ENCODE results near the gene RB1. TPM values are rescaled to one million over a fixed set of nuclear protein-coding genes. Genes with fewer than 3 reads are reported as not detected.

Gene RB1
- total and polyA plus RNA-seq, 2 experiments from 2014 or later: 19.5 to 22.3 TPM

DNA sequence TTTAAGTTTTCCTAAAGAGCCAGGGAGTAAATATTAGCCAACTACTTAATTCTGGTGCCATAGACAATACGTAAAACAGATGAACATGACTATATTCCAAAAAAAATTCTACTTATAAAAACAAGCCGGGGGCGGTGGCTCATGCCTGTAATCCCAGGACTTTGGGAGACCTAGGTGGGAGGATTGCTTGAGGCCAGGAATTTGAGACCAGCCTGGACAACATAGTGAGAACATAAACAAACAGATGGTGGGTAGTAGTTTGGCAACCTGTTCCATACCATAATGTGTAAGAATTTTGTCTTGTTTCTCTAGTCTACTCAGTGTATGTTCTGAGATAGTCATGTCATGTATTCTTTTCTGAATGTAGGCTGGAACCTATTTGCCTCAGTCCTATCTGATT lies 45.1 kb upstream of the RB1 start:
- H3K27ac Mint-ChIP-seq: no peak overlapping the region
- H3K4me2 ChIP-seq: no peak overlapping the region
- H3K79me2 ChIP-seq (replicated peaks; ENCODE audit: insufficient read depth): peaks cover 4% of the 10 kb centered on the region; the same call in 1 of the 2 replicates
- H2AFZ ChIP-seq: no peak overlapping the region
- peaks cover 9% of the 10 kb centered on the region for H3K4me1 Mint-ChIP-seq
- no peaks in the 10 kb centered on the region; the same call in 2 of the 3 replicates for H3K9me3 Mint-ChIP-seq
- DNase-seq (ENCODE audit: low spot score): no peak
- peaks cover 36% of the 10 kb centered on the region; the same call in 1 of the 2 replicates for H3K36me3 ChIP-seq (ENCODE audit: insufficient read depth)
- H3F3A ChIP-seq (replicated peaks; ENCODE audit: low read depth): no peaks in the 10 kb centered on the region
- H3K36me3 Mint-ChIP-seq (ENCODE audit: low read depth): peaks cover 61% of the 10 kb centered on the region
- no peaks in the 10 kb centered on the region for H3K4me1 ChIP-seq (ENCODE audit: insufficient read depth)
- H3K4me3 Mint-ChIP-seq: no peak overlapping the region
- no peak overlapping the region for H3K27ac ChIP-seq (ENCODE audit: low read depth)
- H3K27me3 ChIP-seq (ENCODE audit: insufficient read depth): no peaks in the 10 kb centered on the region
- H3K9me2 ChIP-seq (ENCODE audit: insufficient read depth): no peaks in the 10 kb centered on the region
- H3K4me3 ChIP-seq: no peak overlapping the region
- H4K20me1 ChIP-seq (replicated peaks; ENCODE audit: insufficient read depth): no peaks in the 10 kb centered on the region
- H3K27me3 Mint-ChIP-seq (ENCODE audit: insufficient read depth, low read depth, poor library complexity): no peaks in the 10 kb centered on the region
- no peak for ATAC-seq
- TF ChIP-seq NANOG (IDR thresholded peaks at IDR 0.05; ENCODE audit: borderline replicate concordance): no peak
- no peak for TF ChIP-seq ZNF114 (CRISPR knock-in tag; IDR thresholded peaks at IDR 0.05)
- no peak for TF ChIP-seq CTCF (conservative IDR thresholded peaks at IDR 0.05; ENCODE audit: low read depth in 2 of 2)
- no peak for TF ChIP-seq EZH2 (IDR thresholded peaks at IDR 0.05; ENCODE audit: low read depth, unreplicated experiment)
- no peak for TF ChIP-seq STAT1 (IDR thresholded peaks at IDR 0.05; ENCODE audit: unreplicated experiment)
- TF ChIP-seq, protein P1, sequence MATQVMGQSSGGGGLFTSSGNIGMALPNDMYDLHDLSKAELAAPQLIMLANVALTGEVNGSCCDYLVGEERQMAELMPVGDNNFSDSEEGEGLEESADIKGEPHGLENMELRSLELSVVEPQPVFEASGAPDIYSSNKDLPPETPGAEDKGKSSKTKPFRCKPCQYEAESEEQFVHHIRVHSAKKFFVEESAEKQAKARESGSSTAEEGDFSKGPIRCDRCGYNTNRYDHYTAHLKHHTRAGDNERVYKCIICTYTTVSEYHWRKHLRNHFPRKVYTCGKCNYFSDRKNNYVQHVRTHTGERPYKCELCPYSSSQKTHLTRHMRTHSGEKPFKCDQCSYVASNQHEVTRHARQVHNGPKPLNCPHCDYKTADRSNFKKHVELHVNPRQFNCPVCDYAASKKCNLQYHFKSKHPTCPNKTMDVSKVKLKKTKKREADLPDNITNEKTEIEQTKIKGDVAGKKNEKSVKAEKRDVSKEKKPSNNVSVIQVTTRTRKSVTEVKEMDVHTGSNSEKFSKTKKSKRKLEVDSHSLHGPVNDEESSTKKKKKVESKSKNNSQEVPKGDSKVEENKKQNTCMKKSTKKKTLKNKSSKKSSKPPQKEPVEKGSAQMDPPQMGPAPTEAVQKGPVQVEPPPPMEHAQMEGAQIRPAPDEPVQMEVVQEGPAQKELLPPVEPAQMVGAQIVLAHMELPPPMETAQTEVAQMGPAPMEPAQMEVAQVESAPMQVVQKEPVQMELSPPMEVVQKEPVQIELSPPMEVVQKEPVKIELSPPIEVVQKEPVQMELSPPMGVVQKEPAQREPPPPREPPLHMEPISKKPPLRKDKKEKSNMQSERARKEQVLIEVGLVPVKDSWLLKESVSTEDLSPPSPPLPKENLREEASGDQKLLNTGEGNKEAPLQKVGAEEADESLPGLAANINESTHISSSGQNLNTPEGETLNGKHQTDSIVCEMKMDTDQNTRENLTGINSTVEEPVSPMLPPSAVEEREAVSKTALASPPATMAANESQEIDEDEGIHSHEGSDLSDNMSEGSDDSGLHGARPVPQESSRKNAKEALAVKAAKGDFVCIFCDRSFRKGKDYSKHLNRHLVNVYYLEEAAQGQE (IDR thresholded peaks at IDR 0.05; ENCODE audit: unreplicated experiment): no peak
- TF ChIP-seq, protein P2, sequence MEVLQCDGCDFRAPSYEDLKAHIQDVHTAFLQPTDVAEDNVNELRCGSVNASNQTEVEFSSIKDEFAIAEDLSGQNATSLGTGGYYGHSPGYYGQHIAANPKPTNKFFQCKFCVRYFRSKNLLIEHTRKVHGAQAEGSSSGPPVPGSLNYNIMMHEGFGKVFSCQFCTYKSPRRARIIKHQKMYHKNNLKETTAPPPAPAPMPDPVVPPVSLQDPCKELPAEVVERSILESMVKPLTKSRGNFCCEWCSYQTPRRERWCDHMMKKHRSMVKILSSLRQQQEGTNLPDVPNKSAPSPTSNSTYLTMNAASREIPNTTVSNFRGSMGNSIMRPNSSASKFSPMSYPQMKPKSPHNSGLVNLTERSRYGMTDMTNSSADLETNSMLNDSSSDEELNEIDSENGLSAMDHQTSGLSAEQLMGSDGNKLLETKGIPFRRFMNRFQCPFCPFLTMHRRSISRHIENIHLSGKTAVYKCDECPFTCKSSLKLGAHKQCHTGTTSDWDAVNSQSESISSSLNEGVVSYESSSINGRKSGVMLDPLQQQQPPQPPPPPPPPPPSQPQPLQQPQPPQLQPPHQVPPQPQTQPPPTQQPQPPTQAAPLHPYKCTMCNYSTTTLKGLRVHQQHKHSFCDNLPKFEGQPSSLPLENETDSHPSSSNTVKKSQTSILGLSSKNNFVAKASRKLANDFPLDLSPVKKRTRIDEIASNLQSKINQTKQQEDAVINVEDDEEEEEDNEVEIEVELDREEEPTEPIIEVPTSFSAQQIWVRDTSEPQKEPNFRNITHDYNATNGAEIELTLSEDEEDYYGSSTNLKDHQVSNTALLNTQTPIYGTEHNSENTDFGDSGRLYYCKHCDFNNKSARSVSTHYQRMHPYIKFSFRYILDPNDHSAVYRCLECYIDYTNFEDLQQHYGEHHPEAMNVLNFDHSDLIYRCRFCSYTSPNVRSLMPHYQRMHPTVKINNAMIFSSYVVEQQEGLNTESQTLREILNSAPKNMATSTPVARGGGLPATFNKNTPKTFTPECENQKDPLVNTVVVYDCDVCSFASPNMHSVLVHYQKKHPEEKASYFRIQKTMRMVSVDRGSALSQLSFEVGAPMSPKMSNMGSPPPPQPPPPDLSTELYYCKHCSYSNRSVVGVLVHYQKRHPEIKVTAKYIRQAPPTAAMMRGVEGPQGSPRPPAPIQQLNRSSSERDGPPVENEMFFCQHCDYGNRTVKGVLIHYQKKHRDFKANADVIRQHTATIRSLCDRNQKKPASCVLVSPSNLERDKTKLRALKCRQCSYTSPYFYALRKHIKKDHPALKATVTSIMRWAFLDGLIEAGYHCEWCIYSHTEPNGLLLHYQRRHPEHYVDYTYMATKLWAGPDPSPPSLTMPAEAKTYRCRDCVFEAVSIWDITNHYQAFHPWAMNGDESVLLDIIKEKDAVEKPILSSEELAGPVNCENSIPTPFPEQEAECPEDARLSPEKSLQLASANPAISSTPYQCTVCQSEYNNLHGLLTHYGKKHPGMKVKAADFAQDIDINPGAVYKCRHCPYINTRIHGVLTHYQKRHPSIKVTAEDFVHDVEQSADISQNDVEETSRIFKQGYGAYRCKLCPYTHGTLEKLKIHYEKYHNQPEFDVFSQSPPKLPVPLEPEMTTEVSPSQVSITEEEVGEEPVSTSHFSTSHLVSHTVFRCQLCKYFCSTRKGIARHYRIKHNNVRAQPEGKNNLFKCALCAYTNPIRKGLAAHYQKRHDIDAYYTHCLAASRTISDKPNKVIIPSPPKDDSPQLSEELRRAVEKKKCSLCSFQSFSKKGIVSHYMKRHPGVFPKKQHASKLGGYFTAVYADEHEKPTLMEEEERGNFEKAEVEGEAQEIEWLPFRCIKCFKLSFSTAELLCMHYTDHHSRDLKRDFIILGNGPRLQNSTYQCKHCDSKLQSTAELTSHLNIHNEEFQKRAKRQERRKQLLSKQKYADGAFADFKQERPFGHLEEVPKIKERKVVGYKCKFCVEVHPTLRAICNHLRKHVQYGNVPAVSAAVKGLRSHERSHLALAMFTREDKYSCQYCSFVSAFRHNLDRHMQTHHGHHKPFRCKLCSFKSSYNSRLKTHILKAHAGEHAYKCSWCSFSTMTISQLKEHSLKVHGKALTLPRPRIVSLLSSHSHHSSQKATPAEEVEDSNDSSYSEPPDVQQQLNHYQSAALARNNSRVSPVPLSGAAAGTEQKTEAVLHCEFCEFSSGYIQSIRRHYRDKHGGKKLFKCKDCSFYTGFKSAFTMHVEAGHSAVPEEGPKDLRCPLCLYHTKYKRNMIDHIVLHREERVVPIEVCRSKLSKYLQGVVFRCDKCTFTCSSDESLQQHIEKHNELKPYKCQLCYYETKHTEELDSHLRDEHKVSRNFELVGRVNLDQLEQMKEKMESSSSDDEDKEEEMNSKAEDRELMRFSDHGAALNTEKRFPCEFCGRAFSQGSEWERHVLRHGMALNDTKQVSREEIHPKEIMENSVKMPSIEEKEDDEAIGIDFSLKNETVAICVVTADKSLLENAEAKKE (CRISPR knock-in tag; IDR thresholded peaks at IDR 0.05): no peak
- TF ChIP-seq CREB1 (CRISPR knock-in tag; IDR thresholded peaks at IDR 0.05; ENCODE audit: low read depth): no peak
- TF ChIP-seq JUNB (IDR thresholded peaks at IDR 0.05; ENCODE audit: unreplicated experiment): no peak
- TF ChIP-seq POLR2AphosphoS5 (IDR thresholded peaks at IDR 0.05; ENCODE audit: low read depth): no peak
- no peak for TF ChIP-seq EZH2phosphoT487 (IDR thresholded peaks at IDR 0.05; ENCODE audit: unreplicated experiment)

Measured in GM23338 (cell line).